ENCODE measurements around the gene SLC35F3. TPM values are rescaled to one million over a fixed set of nuclear protein-coding genes. Genes with fewer than 3 reads are reported as not detected.

SLC35F3 gene
- total RNA-seq, 1 donor from 2014 or later, result 0.36 TPM

DNA sequence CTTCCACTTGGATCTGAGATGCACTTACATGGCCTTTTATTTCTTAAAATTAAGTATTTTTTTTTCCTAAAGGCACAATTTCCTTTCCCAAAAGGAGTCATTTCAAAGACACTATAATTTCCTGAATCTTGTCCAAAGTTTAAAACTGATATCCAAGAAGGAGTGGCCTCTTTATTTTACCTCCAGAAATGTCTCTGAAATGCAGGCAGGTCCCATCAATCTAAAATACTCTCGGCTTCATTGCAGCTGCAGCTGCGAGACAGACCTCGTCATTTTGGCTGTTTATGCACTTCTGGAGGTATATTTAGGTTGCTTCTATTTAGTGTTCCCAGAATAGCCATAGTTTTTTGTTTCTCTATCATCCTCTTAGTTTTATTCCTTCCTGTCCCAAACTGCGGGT lies 296.1 kb downstream of the SLC35F3 start:
- TF ChIP-seq, protein P1, sequence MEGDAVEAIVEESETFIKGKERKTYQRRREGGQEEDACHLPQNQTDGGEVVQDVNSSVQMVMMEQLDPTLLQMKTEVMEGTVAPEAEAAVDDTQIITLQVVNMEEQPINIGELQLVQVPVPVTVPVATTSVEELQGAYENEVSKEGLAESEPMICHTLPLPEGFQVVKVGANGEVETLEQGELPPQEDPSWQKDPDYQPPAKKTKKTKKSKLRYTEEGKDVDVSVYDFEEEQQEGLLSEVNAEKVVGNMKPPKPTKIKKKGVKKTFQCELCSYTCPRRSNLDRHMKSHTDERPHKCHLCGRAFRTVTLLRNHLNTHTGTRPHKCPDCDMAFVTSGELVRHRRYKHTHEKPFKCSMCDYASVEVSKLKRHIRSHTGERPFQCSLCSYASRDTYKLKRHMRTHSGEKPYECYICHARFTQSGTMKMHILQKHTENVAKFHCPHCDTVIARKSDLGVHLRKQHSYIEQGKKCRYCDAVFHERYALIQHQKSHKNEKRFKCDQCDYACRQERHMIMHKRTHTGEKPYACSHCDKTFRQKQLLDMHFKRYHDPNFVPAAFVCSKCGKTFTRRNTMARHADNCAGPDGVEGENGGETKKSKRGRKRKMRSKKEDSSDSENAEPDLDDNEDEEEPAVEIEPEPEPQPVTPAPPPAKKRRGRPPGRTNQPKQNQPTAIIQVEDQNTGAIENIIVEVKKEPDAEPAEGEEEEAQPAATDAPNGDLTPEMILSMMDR (IDR thresholded peaks at IDR 0.05; ENCODE audit: unreplicated experiment), result no peak
- no peaks in the 10 kb centered on the region for H3K27me3 Mint-ChIP-seq (ENCODE audit: unreplicated experiment)
- H3K4me1 Mint-ChIP-seq (ENCODE audit: unreplicated experiment), result no peaks in the 10 kb centered on the region
- no peak for DNase-seq (ENCODE audit: low spot score)
- no peak overlapping the region for H3K4me3 Mint-ChIP-seq (ENCODE audit: unreplicated experiment)
- no peaks in the 10 kb centered on the region for H3K9me3 Mint-ChIP-seq (ENCODE audit: unreplicated experiment)
- no peaks in the 10 kb centered on the region for H3K36me3 Mint-ChIP-seq (ENCODE audit: low read depth, unreplicated experiment)
- H3K27ac Mint-ChIP-seq (ENCODE audit: unreplicated experiment), result no peak overlapping the region

DNA sequence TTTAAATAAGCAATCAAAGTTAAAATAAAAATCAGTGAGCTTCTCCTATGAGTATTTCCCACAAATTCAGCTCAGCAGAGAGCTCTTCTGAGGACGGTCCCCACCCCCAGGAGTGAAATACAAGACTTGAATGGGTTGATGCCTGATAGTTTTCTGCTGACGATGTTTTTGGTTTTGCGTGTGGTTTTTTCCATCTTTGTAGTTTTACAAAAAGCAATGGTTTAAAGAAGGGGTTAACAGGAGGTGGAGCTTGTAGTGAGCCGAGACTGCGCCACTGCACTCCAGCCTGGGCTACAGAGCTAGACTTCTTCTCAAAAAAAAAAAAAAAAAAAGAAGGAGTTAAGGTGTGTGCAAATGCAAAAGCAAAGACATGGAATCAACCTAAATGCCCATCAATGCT lies 297.1 kb downstream of the SLC35F3 start:
- Mint-ChIP-seq H3K36me3 (ENCODE audit: low read depth, unreplicated experiment) (no peaks in the 10 kb centered on the region), H3K27me3 (ENCODE audit: unreplicated experiment) (no peaks in the 10 kb centered on the region), H3K27ac (ENCODE audit: unreplicated experiment) (no peak overlapping the region), H3K4me3 (ENCODE audit: unreplicated experiment) (no peak overlapping the region), H3K9me3 (ENCODE audit: unreplicated experiment) (no peaks in the 10 kb centered on the region), H3K4me1 (ENCODE audit: unreplicated experiment) (no peaks in the 10 kb centered on the region)
- TF ChIP-seq, protein P1 (IDR thresholded peaks at IDR 0.05; ENCODE audit: unreplicated experiment), result no peak
- no peak for DNase-seq (ENCODE audit: low spot score)

DNA sequence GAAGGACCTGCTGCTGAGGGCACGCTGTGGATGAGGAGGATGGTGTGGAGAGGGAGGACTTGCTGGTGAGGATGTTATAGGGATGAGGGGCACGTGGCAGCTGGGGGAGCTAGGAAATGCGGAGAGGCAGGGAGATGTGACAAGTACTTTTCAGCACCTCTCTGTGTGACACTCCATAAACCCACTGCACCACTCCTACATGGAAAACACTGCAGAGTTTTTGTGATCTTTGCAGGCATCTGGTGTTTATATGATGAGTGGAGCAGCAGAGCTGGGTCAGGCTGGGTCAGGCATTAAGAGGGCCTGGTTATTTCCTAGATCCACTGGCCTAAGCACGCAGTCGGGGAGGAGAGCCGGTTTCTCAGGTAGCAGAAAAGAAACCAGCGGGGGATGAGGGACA lies 301.5 kb downstream of the SLC35F3 start:
- TF ChIP-seq, protein P1 (IDR thresholded peaks at IDR 0.05; ENCODE audit: unreplicated experiment), result no peak
- Mint-ChIP-seq H3K4me1 (ENCODE audit: unreplicated experiment) (no peaks in the 10 kb centered on the region), H3K27me3 (ENCODE audit: unreplicated experiment) (no peaks in the 10 kb centered on the region), H3K9me3 (ENCODE audit: unreplicated experiment) (no peaks in the 10 kb centered on the region), H3K27ac (ENCODE audit: unreplicated experiment) (no peak overlapping the region), H3K36me3 (ENCODE audit: low read depth, unreplicated experiment) (no peaks in the 10 kb centered on the region), H3K4me3 (ENCODE audit: unreplicated experiment) (no peak overlapping the region)
- DNase-seq (ENCODE audit: low spot score), result no peak

DNA sequence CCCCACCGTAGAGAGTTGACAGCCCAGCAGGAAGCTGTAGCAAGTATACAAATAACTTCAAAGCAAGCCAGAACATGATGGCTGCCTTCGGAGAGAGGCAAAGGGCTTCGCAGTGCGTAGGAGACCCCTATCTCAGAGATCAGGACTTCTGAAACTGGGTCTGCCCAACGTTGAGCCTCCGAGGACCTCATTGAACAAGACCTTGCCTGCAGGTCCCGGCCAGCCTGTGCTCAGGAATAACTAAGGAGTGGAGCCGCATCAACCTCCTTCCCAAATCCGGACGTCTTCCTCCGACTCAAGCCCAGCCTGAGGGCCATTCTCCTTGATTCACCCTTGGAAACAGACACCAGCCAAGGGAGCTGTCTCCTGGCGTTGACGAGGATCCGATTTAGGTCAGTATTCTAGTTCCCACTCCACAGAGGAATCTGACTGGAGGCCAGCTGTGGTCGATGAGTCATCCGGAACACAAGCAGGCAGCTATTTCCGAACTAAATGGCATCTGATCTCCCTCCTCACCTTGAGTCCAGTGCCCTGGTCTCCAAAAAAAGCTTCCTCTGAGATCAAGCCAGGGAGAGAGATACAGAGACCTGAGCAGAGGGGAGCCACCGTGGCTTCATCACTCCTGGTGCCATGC lies 302.3 kb downstream of the SLC35F3 start:
- DNase-seq (ENCODE audit: low spot score), result no peak
- no peaks in the 10 kb centered on the region for H3K4me1 Mint-ChIP-seq (ENCODE audit: unreplicated experiment)
- no peaks in the 10 kb centered on the region for H3K36me3 Mint-ChIP-seq (ENCODE audit: low read depth, unreplicated experiment)
- H3K4me3 Mint-ChIP-seq (ENCODE audit: unreplicated experiment), result no peak overlapping the region
- no peak overlapping the region for H3K27ac Mint-ChIP-seq (ENCODE audit: unreplicated experiment)
- no peaks in the 10 kb centered on the region for H3K9me3 Mint-ChIP-seq (ENCODE audit: unreplicated experiment)
- no peaks in the 10 kb centered on the region for H3K27me3 Mint-ChIP-seq (ENCODE audit: unreplicated experiment)
- TF ChIP-seq, protein P1 (IDR thresholded peaks at IDR 0.05; ENCODE audit: unreplicated experiment), result no peak

DNA sequence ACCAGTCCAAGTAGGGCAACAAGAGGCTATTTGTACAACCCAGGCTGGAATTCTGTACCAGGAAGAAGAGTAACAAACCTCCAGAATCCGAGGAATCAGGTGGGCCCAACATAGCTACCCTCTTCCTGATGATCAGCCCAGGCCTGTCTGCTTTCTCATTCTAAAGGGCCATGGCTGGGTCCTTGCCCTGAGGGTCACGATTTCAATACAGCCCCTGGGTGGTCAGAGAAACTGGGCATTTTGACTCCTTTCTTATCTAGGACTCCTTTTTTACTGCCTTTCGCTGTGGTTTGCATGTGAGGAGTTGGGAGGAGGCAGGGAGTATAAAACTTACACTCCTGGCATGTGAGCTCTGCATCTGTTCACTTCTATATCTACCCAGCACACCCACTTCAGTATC lies 303.9 kb downstream of the SLC35F3 start:
- H3K4me1 Mint-ChIP-seq (ENCODE audit: unreplicated experiment), result peaks cover 5% of the 10 kb centered on the region
- no peaks in the 10 kb centered on the region for H3K36me3 Mint-ChIP-seq (ENCODE audit: low read depth, unreplicated experiment)
- H3K27me3 Mint-ChIP-seq (ENCODE audit: unreplicated experiment), result no peaks in the 10 kb centered on the region
- no peak overlapping the region for H3K27ac Mint-ChIP-seq (ENCODE audit: unreplicated experiment)
- no peaks in the 10 kb centered on the region for H3K9me3 Mint-ChIP-seq (ENCODE audit: unreplicated experiment)
- no peak for DNase-seq (ENCODE audit: low spot score)
- no peak overlapping the region for H3K4me3 Mint-ChIP-seq (ENCODE audit: unreplicated experiment)
- TF ChIP-seq, protein P1 (IDR thresholded peaks at IDR 0.05; ENCODE audit: unreplicated experiment), result no peak
